Fibroblast of the conjunctiva (primary cell): ENCODE data around the gene KIAA1958.

Experiments
- DNase-seq: peaks from one replicate; pipeline ENCODE4 v3.0.0-alpha.2; 2010; ENCODE audit warnings: low read depth

Gene KIAA1958

DNA sequence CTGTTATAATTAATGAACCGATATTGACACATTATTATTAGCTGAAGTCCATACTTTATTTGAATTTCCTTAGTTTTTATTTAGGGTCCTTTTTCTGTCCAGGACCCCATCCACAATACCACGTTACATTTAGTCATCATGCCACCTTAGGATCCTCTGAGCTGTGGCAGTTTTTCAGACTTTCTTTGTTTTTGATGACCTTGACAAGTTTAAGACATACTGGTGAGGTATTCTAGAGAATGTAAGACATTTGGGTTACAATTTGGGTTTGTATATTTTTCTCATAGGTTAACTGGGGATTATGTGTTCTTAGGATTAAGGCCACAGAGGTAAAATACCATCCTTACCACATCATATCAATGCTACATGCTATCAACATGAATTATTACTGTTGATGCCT is 42.7 kb downstream of the KIAA1958 start:
- no peak for DNase-seq

DNA sequence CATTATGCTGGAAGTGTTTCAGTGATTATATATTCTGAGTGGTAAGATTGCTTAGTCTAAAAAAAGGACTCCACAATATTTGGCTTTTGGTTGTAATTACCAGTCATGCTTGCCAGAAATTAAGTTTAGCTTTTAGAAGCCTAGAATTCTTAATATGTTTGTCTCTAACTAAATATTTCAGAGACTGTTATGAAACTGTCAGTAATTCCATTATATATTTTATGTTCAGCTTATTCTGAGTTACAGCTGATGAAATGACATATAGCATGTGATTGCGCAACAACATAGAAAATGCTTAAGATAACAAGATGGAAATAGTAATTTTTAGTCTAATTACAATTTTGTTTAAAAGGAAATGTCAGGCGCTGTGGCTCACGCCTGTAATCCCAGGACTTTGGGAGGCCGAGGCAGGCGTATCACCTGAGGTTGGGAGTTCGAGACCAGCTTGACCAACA is 44.2 kb downstream of the KIAA1958 start:
- no peak for DNase-seq

DNA sequence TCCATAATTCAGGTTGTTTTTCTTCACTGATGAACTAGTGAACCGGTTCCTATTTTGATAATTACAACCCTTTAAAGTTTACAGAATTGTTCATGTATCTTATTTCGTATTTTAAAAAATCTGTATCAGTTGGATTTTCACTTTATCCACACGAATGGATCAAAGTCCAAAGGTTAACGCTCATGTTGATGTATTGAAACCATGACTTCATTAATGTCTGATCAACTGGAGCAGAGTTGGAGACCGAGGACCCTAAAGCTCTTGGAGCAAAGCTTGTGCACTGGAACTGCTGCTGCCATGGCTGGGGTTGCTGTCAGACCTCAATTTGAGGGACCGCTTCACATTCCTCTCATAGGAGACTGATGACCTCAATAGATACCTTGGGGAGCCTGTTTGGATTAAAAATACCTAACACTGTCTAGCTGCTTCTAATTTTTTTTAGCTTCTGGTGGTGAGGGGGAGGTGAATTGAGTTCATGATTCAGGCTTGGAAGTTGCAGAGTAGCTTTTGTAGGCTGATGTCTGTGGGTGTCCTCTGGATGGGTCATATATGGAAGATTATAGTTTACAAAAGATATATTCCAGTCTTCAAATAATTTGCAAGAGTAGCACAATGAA is 45.1 kb downstream of the KIAA1958 start:
- no peak for DNase-seq

DNA sequence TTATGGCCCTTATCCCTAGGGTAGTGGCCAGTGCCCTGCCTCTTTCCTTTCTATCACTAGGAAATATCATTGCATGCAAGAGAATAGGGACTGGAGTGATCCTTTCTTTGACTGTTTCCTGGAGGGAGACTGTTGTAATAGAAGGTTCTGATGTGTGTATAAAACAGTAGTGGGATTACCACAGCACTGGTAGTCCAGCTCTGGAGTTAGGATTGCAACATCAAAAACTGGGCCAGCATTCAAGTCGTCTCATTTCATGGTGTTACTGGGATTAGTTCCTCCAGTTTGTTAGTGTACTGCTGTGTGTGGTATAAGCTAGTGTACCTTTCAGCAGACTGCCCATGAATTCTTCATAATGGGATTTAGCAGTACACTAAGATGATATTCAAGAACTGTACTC is 45.8 kb downstream of the KIAA1958 start:
- peak; percentile 71 for DNase-seq

DNA sequence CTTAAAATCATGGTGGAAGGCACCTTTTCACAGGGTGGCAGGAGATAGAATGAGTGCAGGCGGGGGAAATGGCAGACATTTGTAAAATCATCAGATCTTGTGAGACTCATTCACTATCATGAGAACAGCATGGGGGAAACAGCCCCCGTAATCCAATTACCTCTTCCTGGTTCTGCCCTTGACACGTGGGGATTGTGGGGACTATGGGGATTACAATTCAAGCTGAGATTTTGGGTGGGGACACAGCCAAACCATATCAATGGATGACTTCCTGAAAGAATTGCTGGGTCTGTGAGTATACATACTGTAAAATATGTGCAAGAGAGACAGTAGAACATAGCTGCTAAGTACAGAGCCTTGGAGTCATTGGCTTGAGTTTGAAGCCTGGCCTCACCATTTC is 47.0 kb downstream of the KIAA1958 start:
- DNase-seq, result no peak

DNA sequence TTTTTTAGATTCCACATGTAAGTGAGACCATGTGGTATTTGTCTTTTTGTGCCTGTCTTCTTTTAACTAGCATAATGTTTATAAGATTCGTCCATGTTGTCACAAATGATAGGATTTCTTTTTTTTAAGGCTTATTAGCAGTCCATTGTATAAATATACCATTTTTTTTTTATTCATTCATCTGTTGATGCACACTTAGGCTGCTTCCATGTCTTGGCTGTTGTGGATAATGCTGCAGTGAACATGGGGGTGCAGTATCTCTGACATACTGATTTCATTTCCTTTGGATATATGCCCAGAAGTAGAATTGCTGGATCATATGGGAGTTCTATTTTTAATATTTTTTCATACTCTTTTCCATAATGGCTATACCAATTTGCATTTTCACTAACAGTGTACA is 48.7 kb downstream of the KIAA1958 start:
- DNase-seq, result no peak

DNA sequence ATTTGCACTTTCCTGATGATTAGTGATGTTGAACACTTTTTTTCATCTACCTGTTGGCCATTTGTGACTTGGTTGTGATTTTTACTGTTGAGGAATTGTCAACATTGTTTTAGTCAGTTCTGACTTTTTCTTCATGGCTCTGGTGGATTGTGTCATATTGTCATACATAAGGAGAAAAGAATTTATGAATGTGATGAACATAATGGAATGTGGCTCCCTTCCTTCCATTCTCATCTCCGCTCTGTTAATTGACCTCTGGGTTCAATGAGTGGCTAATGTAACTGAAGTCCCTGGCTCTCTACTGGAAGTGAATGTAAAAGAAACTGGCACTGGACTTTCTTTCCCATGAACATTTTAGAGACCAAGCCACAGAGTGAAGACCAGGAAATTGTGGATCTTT is 49.2 kb downstream of the KIAA1958 start:
- DNase-seq, result no peak

DNA sequence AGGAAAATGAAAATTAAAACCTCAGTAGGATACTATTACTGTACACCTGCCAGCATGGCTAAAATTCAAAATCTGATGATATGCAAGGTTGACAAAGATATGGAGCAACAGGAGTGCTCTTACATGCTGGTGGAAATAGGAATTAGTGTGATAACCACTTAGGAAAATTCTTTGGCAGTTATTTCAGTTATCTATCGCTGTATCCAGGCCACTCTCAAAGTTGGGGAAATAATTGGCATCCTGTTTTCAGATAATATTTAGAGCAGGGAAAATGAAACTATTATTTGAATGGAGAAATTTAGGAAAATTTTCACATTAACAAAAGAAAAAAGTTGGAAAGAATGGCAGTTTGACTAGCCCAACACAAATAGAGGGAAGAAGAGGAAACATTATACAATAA is 50.9 kb downstream of the KIAA1958 start:
- no peak for DNase-seq

DNA sequence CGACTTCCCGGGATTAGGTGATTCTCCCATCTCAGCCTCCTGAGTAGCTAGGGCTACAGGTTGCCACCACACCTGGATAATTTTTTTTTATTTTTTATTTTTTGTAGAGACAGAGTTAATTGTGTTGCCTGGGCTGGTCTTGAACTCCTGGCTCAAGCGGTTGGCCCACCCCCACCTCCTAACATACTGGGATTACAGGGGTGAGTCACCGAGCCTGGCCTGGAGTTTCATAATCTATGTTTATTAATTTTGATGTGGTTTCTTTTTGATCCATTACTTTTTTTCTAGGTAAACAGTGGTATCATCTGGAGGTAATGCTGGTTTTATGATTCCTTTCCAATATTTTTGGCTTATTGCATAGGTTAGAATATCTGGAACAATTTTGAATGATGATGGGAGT is 54.2 kb downstream of the KIAA1958 start:
- no peak for DNase-seq

DNA sequence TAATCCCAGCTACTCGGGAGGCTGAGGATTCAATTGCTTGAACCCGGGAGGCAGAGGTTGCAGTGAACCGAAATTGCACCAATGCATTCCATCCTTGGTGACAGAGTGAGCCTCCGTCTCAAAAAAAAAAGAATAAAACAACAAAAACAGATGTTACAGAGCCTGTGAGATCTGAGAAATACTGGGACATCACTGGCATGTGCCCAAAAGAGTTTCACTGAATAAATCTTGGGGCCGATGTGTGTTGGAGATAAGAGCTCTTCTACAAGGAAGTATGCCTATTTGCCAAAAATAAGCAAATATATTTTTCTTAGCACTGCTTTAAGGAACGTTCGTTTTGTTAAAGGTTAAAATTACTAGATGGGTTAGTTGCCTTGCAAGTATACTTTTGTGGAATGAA is 55.1 kb downstream of the KIAA1958 start:
- DNase-seq, result no peak

DNA sequence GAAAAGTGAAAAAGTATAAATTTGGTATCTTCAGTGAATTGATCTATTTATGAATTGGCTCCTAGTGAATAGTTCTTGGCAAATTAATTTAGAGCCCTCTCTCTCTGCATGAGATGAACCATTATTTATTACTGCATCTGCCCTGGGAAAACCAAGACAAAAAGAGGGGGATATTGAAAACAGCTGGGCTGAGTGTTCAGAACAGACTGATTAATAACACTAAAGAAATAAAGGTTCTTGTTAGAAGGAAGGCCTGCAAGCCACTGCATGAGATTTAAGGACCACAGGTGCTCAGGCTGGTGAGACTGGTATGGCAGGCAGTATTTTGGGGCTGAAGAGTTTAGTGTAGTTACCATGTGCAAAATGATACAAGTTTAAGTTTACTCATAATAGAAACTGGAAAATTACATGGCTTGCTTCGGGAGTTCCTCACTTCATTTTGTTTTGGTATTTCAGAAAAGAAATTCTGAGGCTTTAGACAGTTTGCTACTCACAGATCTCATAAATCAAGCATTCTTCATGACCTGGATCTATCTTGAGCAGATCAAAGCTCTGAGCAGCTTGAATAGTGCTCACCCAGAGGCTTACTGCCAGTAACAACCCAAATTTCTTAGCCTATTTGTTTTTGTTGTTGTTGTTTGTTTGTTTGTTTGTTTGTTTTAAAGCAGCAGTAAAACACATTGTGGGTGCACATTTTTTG is 56.1 kb downstream of the KIAA1958 start:
- no peak for DNase-seq

DNA sequence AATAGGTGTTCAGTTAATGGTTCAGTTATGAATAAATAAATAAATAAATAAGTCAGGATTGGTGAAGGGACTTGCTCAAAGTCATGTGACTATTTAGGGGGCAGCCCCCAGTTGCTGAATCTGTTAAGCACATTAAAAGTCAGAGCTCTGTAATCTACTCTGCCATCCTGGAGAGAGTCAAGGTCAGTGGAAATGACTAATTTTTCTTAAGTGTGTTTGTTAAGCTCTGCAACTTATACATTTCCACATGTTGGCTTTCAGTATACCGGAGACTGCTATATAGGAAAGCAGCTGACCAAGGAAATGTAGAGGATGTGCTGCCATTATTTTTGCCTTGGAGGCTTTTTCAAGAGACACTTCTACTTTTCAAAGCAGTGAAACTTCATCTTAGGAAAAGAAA is 57.9 kb downstream of the KIAA1958 start:
- DNase-seq, result no peak

DNA sequence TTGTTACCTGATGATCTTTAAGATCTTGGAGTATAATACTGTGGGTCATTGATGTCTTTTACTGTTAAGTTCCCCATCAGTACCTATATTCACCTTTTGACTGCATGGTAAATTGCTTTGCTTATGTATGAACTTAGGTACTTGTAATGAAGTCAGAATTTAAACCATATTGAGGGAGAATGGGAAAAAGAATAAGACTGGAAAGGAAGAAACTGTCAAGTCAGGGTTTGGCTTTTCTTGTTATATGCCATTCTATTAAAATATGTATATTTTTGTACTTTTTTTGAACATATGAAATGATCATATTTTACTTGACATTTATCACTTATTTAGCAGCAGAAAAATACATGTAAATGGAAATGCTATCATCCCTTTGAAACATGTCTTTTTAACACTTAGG is 58.6 kb downstream of the KIAA1958 start:
- DNase-seq, result no peak

DNA sequence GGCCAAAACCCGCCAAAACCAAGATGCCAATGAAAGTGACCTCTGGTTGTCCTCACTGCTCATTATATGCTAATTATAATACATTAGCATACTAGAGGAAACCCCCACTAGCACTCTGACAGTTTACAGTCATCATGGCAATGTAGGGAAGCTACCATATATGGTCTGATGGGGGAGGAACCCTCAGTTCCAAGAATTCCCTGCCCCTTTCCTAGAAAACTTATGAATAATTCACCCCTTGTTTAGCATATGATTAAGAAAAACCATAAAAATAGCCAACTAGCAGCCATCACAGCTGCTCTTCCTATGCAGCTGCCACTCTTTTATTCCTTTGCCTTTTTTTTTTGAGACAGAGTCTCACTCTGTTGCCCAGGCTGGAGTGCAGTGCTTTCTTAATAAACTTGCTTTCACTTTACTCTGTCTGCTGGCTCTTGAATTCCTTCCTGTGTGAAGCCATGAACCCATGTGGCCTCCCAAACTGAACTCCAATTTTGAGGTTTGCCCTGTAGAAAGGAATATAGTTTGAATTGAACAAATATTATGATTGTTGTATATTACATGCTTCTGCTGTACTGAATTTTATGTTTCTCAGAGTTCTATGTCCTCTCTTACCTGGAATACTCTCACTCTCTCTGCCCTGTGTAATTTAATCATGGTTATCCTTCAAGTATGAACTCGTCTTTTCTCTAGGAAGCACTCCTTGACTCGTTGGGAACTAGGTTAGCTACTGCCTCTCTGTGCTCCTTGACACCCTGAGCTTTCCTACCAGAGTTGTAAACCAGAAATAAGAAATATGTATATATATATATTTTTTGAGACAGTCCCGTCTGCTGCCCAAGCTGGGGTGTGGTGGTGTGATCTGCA is 59.8 kb downstream of the KIAA1958 start:
- DNase-seq, result no peak

DNA sequence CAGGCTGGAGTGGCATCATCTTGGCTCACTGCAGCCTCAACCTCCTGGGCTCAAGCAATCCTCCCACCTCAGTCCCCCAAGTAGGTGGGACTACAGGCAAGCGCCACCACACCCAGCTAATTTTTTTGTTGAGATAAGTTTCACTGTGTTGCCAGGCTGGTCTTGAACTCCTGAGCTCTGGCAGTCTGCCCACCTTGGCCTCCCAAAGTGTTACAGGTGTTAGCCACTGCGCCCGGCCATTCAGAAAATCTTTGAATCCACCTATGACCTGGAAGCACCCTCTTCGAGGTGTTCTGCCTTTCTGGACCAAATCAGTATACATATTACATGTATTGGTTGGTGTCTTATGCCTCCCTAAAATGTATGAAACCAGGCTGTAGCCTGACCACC is 61.4 kb downstream of the KIAA1958 start:
- no peak for DNase-seq

DNA sequence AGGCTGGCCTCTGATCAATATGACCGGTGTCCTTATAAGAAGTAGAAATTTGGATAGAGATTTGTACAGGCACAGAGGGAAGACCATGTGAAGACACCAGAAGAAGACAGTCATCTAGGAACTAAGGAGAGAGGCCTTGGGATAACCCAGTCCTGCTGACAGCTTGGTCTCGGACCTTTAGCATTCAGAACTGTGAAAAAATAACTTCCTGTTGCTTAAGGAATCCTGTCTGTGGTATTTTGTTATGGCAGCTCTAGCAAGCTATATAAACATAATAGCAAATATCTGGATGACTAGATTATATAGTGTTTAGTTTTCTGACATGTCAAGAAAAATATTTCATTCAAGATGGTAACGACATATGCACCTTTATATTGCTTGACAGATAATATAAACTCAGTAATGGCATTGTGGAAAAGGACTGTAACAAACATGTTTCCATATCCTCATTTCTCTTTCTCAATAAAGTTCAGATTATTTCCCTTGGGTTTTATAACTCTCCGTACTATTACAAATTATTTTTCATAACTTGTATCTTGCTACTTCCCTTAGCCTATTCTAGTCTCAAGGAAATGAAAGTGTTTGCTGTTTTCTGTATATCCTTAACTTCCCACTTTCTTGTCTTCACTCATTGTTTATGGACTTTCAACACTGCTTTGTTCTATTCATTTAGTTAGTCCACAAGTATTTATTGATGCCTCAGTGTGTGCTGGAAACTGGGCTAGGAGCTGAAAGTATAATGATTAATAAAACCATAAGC is 62.4 kb downstream of the KIAA1958 start:
- DNase-seq, result no peak

DNA sequence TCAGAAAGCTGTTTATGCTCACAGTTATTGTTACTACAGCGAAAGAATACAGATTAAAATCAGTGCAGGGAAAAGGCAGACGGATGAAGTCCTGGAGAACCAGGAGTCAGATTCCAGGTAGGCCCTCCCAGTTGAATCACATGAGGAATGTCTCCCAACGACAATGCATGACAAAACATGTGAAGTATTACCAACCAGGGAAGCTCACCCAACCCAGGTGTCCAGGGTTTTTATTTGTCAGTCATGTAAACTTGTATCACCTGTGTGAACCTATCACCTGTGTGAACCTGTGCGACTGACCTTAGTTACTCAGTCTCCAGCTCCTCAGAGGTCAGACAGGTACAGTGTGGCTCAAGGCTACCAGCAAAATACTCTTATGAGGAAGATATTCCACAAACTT is 63.9 kb downstream of the KIAA1958 start:
- no peak for DNase-seq

DNA sequence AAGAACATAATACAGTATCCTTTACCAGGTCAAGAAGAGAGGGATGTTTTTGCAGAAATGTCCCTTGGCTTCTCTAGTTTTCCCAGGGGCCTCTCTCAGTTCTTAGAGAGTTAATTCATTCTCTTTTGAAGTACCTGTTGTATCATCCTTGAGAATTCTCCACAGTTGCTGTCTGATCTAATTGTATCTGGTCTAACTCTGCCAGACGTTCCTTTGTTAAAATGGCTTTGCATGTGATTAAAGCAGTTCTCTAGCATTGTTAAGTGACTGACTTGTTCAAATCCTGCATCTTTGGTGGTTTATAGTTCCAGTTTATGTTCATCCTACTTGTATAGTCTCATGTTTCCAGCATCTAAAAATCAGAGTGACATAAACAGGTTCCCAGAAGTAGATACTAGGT is 65.0 kb downstream of the KIAA1958 start:
- DNase-seq, result no peak

DNA sequence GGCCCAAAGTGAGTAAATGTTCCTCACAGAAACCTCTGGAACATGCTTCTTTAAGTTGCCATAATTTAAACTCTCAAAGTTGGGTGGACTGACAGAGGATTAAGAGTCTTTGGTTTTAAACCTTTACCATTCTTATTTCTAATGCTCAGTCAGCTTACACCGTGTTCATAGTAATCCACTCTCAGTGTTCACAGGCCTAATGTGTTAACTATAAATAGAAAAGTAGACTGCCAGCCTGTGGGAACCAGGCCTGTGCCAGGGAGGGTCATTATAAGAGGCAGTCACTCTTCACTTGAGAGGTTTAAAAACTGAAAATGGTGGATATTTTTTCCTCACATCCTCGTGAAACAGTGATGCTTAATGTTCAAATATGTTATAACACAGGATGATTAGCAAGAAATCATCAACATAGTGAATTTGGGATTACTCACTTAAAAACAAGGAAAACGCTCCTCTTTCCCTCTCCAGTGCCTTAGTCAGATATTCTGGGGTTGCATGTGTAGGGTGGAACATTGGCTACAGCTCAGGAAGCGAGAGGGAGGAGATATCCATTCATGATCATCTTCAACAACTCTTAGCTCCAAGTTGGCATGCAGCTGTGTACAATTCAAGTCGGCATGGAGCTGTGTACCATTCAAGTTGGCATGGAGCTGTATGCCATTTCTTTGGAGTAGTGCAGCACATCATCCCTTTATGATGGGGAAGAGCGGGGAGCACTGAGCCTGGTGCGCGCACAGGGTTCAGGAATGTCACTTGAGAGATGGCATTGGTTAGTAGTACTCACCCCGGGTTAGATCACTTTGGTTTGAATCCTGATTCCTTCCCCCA is 65.8 kb downstream of the KIAA1958 start:
- DNase-seq, result no peak

DNA sequence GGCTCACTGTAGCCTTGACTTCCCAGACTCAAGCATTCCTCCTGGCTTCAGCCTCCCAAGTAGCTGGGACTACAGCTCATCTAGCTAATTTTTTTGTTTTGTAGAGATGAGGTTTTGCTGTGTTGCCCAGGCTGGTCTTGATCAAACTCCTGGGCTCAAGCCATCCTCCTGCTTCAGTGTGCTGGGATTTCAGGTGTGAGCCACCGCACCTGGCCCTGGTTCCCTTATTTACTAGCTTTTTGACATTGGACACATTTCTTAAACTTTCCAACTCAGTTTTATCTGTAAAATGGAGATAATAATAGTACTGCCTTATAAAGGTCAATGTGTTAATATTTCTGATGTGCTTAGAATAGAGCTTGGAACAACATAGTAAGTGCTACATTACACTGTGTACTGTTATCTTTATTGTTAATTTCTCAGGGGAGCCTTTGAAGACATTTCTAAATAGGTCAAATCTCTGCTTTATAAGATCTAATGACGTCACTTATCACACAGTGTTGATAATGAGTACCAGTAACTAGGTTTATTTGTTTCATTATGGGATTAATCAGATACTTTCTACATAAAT is 66.7 kb downstream of the KIAA1958 start:
- DNase-seq, result no peak

DNA sequence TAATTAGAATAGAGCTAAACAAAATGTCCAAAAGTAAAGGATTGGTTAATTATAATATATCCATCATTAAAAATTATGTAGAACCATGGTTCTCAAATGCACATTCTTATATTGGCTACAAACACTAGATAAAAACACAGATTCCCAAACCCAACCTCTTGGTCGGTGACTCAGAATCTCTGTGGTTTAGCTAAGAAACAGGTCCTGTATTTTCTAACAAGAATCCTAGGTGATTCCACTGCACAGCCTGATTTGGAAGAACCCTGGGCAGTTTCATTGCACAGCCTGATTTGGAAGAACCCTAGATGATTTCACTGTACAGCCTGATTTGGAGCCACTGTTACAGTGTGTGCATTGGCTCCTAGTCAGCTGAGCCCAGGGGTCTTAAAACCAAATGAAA is 67.9 kb downstream of the KIAA1958 start:
- DNase-seq, result no peak
